Measurements from ENCODE around the gene RP2.

The RP2 gene

DNA sequence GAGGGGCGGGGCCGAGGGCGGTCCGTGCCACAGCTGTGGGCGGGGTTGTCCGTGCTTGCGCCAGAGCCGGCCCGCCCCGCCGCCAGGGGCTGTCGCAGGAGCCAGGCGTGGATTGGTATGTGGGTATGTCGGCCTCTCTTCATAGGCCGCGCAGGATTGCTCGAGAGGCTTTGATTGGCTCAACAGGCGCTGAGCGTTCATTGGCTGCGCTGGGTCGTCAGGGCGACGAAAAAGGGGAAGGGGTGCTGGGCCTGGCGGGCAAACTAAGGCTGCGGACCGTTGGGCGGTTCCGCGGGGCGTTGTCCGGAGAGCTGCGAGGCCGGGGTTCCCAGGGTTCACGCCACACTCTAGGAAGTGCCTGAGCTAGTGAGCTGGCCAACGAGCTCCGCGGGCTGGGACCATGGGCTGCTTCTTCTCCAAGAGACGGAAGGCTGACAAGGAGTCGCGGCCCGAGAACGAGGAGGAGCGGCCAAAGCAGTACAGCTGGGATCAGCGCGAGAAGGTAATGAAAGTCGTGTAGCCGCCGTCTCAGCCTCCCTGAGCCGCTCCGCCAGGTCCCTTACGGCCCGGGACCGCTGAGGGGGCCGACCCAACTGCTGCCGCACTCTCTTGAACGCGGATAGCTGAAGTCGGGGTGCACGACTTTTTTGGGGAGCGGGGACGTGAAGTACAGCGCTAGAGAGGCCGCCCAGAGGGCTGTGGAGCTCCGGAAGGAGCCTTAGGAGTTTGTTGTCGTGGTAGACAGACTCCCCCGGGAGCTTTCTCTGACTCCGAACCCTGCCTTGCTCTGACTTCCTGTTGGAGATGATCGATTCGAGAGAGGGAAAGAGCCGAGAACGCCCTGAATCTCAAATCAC, at the start of gene RP2:
Gene RP2 (plus strand): TSS at position 343 of the 857 bp plus-strand sequence. CDS start 58 bp downstream, at position 401.
- Histone ChIP-seq H3K4me3 (ENCODE audit: low read depth, low read length) (peak within 1 kb of the TSS; percentile 87), H3K4me1 (ENCODE audit: control insufficient read depth, insufficient read depth, low read length, unreplicated experiment) (peaks cover 21% of the 10 kb centered on the region), H3K36me3 (ENCODE audit: insufficient read depth, low read length) (no peaks in the 10 kb centered on the region), H3K27me3 (ENCODE audit: insufficient read depth, low read length) (no peaks in the 10 kb centered on the region), H3K79me2 (ENCODE audit: control insufficient read depth, insufficient read depth, low read length, unreplicated experiment) (peaks cover 41% of the 10 kb centered on the region), H3K27ac (ENCODE audit: low read depth, low read length) (peak within 1 kb of the TSS; percentile 84), H2AFZ (ENCODE audit: low read length, unreplicated experiment) (no peak within 1 kb of the TSS)

DNA sequence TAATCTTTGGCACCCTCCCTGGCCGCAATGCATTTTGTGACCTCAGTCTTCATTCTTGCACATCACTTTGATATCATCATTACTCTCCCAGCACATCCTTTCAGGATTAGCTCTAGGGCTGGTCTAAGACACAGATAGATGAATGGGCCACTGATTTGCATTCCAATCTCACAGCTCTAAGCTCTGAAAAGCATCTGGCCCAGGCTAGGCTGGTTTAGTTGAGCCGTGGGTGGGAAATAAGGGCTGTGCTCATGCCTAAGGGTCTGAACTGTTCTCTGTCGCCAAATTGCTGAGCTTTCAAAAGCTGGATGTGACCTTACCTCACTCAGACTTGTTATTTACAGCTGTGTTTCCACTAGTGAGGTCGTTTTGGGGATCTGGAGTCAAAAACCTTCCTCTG, 47.9 kb upstream of the RP2 start:
- H3K4me3 ChIP-seq (ENCODE audit: low read depth, low read length) = no peak overlapping the region
- no peaks in the 10 kb centered on the region for H3K27me3 ChIP-seq (ENCODE audit: insufficient read depth, low read length)
- no peak overlapping the region for H3K27ac ChIP-seq (ENCODE audit: low read depth, low read length)
- H2AFZ ChIP-seq (ENCODE audit: low read length, unreplicated experiment) = no peak overlapping the region
- H3K36me3 ChIP-seq (ENCODE audit: insufficient read depth, low read length) = no peaks in the 10 kb centered on the region
- no peaks in the 10 kb centered on the region for H3K79me2 ChIP-seq (ENCODE audit: control insufficient read depth, insufficient read depth, low read length, unreplicated experiment)
- peaks cover 25% of the 10 kb centered on the region for H3K4me1 ChIP-seq (ENCODE audit: control insufficient read depth, insufficient read depth, low read length, unreplicated experiment)

DNA sequence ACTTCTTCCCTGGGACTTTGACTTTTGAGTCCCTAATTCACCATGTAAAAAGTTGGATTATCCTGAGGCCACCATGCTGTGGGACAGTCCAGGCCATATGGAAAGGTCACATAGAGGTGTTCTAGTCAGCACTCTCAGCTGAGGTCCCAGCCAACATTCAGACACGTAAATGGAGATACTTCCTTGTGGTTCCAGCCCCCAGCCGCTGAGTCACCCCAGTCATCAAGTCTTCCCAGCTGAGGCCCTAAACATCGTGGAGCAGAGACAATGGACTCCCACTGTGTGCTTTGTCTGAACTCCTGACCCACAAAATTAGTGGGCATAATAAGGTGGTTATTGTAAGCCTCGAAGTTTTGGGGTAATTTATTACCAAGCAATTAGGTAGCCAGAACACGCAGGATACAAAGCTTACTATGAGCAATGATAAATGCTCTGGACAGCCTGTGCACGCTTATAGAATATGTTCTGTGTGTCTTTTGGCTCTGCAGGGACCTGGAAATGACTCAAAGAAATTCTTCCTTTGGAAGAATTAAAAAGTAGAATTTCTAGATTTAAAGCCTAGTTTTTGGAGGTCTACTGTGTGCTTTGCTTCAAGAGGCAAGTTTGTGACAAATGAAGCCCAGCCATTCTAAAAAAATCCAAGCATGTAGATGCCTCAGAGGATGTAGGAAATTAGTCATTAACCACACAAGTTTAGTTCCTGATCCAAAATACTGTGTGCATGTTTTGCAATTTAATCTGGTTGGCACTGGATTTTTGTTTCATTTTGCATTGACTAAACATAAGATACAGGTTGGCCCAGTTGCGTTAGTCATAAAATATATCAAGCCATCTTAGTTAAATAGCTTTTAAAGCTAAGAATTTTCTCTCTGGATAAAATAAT, 44.7 kb upstream of the RP2 start:
- Histone ChIP-seq H3K4me3 (ENCODE audit: low read depth, low read length) (peak overlapping the region; percentile 69), H3K4me1 (ENCODE audit: control insufficient read depth, insufficient read depth, low read length, unreplicated experiment) (peaks cover 25% of the 10 kb centered on the region), H2AFZ (ENCODE audit: low read length, unreplicated experiment) (peak overlapping the region; percentile 75), H3K27me3 (ENCODE audit: insufficient read depth, low read length) (no peaks in the 10 kb centered on the region), H3K79me2 (ENCODE audit: control insufficient read depth, insufficient read depth, low read length, unreplicated experiment) (no peaks in the 10 kb centered on the region), H3K36me3 (ENCODE audit: insufficient read depth, low read length) (no peaks in the 10 kb centered on the region), H3K27ac (ENCODE audit: low read depth, low read length) (peak overlapping the region; percentile 99)

DNA sequence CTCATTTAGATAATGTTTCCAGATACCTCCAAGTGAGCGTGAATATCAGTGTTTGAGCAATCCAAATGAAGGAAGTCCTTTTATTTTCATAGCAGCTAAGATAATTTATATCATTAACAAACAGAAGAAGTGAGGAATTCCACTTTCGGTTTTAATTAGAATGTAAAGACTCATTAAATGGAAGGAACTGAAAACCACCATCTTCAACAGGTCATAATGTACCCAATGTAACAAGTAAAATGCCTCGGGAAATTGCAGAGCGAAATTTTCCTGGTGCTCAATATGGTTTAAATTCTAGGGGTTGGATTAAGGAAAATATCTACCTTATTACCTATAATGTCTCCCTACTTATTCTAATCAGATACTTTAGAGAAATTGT, 44.0 kb upstream of the RP2 start:
- Histone ChIP-seq H2AFZ (ENCODE audit: low read length, unreplicated experiment) (peak overlapping the region; percentile 75), H3K4me1 (ENCODE audit: control insufficient read depth, insufficient read depth, low read length, unreplicated experiment) (peaks cover 25% of the 10 kb centered on the region), H3K27ac (ENCODE audit: low read depth, low read length) (peak overlapping the region; percentile 99), H3K27me3 (ENCODE audit: insufficient read depth, low read length) (no peaks in the 10 kb centered on the region), H3K4me3 (ENCODE audit: low read depth, low read length) (peak overlapping the region; percentile 57), H3K36me3 (ENCODE audit: insufficient read depth, low read length) (no peaks in the 10 kb centered on the region), H3K79me2 (ENCODE audit: control insufficient read depth, insufficient read depth, low read length, unreplicated experiment) (no peaks in the 10 kb centered on the region)

DNA sequence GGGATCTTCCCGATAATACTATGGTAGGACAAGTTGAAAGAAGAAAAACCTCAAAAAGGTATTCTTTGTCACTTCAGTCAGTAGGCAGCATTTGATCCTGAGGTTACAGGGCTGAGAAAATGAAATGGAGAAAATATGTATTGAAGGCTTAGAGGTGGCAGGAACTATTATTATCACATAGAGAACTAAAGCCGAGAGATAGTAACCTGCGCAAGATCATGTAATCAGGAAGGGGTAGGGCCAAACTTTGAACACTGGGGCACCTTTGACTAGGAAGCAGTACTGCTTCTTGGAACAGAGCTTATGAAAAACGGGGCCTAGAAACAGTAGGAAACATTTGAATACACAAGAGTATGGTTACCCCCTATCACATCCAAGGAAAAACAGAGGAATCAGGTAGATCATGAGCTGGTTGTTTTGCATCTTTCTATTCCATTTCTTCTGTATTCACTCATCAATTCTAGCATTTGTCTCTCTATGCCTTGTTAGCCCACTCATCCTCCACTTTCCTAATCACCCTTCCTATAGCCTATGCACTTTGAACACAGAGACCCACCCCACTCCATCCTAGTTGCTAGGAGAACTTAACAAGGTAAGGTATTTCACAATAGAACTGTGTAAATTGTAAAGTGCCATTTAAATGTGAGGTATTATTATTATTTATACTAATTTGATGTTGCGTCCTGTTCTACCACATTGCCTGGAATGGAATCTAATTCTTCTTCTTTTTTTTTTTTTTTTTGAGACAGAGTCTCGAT, 43.3 kb upstream of the RP2 start:
- 0 out of 2 replicates have a peak overlapping the region, but pooled peaks have one; percentile 57 for H3K4me3 ChIP-seq (ENCODE audit: low read depth, low read length)
- H3K4me1 ChIP-seq (ENCODE audit: control insufficient read depth, insufficient read depth, low read length, unreplicated experiment) = peaks cover 25% of the 10 kb centered on the region
- H3K36me3 ChIP-seq (ENCODE audit: insufficient read depth, low read length) = no peaks in the 10 kb centered on the region
- peak overlapping the region; percentile 99 for H3K27ac ChIP-seq (ENCODE audit: low read depth, low read length)
- H3K27me3 ChIP-seq (ENCODE audit: insufficient read depth, low read length) = no peaks in the 10 kb centered on the region
- H2AFZ ChIP-seq (ENCODE audit: low read length, unreplicated experiment) = peak overlapping the region; percentile 75
- no peaks in the 10 kb centered on the region for H3K79me2 ChIP-seq (ENCODE audit: control insufficient read depth, insufficient read depth, low read length, unreplicated experiment)

DNA sequence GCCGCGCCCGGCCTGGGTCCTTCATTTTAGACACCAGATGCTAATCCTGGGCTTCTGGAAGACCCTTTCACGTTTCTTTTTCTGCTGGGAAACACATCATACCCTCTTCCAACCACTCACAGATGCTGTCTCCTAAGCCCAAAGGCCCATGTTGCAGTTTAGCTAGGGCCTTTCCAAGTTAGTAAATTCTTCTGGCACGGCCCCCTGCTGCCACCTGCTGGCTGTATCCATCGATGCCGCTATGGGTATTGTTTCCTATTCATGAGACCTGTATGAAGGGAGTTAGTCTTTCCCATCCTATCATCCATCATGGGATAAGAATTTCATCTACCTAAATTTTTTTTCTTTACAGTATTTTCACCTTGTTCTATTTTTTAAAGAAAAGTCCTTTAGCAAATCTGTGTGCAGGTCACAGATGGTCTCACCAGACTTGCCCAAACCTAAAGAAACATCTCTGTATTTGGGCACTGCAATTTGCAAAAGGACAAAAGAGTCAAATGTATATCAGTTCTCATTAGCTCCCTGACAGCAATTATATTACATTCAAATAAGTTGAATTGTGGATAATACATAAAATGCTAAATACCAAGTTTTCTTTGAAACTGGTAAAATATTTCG, 40.2 kb upstream of the RP2 start:
- no peak overlapping the region for H3K27ac ChIP-seq (ENCODE audit: low read depth, low read length)

DNA sequence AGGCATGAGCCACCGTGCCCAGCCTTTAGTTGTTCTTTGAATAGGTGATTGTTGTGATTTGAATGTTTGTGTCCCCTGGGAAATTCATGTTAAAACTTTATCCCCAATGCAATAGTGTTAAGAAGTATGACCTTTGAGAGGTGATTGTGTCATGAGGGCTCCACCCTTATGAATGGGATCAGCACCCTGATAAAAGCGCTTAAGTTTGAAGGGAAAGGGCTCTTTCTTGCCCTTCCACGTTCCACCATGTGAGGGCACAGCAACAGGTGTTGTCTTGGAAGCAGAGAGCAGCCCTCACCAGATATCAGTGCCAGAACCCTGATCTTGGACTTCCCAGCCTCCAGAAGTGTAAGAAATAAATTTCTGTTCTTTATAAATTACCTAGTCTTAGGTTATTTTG, 33.7 kb upstream of the RP2 start:
- no peak overlapping the region for H3K4me3 ChIP-seq (ENCODE audit: low read depth, low read length)
- no peaks in the 10 kb centered on the region for H3K4me1 ChIP-seq (ENCODE audit: control insufficient read depth, insufficient read depth, low read length, unreplicated experiment)
- H3K36me3 ChIP-seq (ENCODE audit: insufficient read depth, low read length) = no peaks in the 10 kb centered on the region
- no peak overlapping the region for H3K27ac ChIP-seq (ENCODE audit: low read depth, low read length)
- no peaks in the 10 kb centered on the region for H3K27me3 ChIP-seq (ENCODE audit: insufficient read depth, low read length)
- H3K79me2 ChIP-seq (ENCODE audit: control insufficient read depth, insufficient read depth, low read length, unreplicated experiment) = no peaks in the 10 kb centered on the region
- H2AFZ ChIP-seq (ENCODE audit: low read length, unreplicated experiment) = no peak overlapping the region

More for the DNA sequence above, 40.2 kb upstream of the RP2 start:
- H3K4me3 ChIP-seq (ENCODE audit: low read depth, low read length) = no peak overlapping the region
- H3K4me1 ChIP-seq (ENCODE audit: control insufficient read depth, insufficient read depth, low read length, unreplicated experiment) = peaks cover 19% of the 10 kb centered on the region
- H3K79me2 ChIP-seq (ENCODE audit: control insufficient read depth, insufficient read depth, low read length, unreplicated experiment) = no peaks in the 10 kb centered on the region
- no peaks in the 10 kb centered on the region for H3K27me3 ChIP-seq (ENCODE audit: insufficient read depth, low read length)
- no peak overlapping the region for H2AFZ ChIP-seq (ENCODE audit: low read length, unreplicated experiment)
- no peaks in the 10 kb centered on the region for H3K36me3 ChIP-seq (ENCODE audit: insufficient read depth, low read length)

GRCh38 chrX:46805270-46805669, 31.6 kb upstream of the RP2 start:
- Histone ChIP-seq H3K4me1 (ENCODE audit: control insufficient read depth, insufficient read depth, low read length, unreplicated experiment) (no peaks in the 10 kb centered on the region), H3K79me2 (ENCODE audit: control insufficient read depth, insufficient read depth, low read length, unreplicated experiment) (no peaks in the 10 kb centered on the region), H3K4me3 (ENCODE audit: low read depth, low read length) (no peak overlapping the region), H3K36me3 (ENCODE audit: insufficient read depth, low read length) (no peaks in the 10 kb centered on the region), H2AFZ (ENCODE audit: low read length, unreplicated experiment) (no peak overlapping the region), H3K27ac (ENCODE audit: low read depth, low read length) (no peak overlapping the region), H3K27me3 (ENCODE audit: insufficient read depth, low read length) (no peaks in the 10 kb centered on the region)

GRCh38 chrX:46811121-46811520, 25.7 kb upstream of the RP2 start:
- Histone ChIP-seq H3K27ac (ENCODE audit: low read depth, low read length) (no peak overlapping the region), H3K4me3 (ENCODE audit: low read depth, low read length) (no peak overlapping the region), H3K27me3 (ENCODE audit: insufficient read depth, low read length) (no peaks in the 10 kb centered on the region), H3K79me2 (ENCODE audit: control insufficient read depth, insufficient read depth, low read length, unreplicated experiment) (no peaks in the 10 kb centered on the region), H2AFZ (ENCODE audit: low read length, unreplicated experiment) (no peak overlapping the region), H3K4me1 (ENCODE audit: control insufficient read depth, insufficient read depth, low read length, unreplicated experiment) (no peaks in the 10 kb centered on the region), H3K36me3 (ENCODE audit: insufficient read depth, low read length) (no peaks in the 10 kb centered on the region)

DNA sequence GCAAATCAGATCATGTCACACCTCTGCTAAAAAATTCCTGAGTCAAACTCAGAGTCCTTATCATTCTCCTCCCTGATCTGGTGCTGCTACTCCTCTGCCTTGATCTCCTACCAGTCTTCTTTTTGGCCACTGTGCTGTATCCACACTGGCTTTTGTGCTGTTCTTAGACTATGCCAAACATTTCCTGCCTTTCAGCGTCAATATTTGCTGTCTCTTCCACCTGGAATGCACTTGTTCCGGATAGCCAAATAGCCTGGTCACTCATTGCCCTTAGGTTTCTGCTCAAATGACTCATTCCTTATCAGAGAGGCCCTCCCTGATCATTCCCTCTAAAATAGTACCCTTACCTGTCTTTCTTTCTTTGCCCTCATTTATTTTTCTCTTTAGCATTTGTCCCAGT, 24.4 kb upstream of the RP2 start:
- Histone ChIP-seq H3K36me3 (ENCODE audit: insufficient read depth, low read length) (no peaks in the 10 kb centered on the region), H3K27me3 (ENCODE audit: insufficient read depth, low read length) (no peaks in the 10 kb centered on the region), H2AFZ (ENCODE audit: low read length, unreplicated experiment) (no peak overlapping the region), H3K27ac (ENCODE audit: low read depth, low read length) (no peak overlapping the region), H3K4me1 (ENCODE audit: control insufficient read depth, insufficient read depth, low read length, unreplicated experiment) (no peaks in the 10 kb centered on the region), H3K79me2 (ENCODE audit: control insufficient read depth, insufficient read depth, low read length, unreplicated experiment) (no peaks in the 10 kb centered on the region), H3K4me3 (ENCODE audit: low read depth, low read length) (no peak overlapping the region)
